Natural killer cell (primary cell): Measurements from ENCODE around the gene XIRP1. TPM values are rescaled to one million over a fixed set of nuclear protein-coding genes. Genes with fewer than 3 reads are reported as not detected.

Experiments used
- ATAC-seq, 3 donors: fragments of 150-1000 bp in 2 of 3; fragments of 200-7000 bp in 1 of 3; cut with Tn5 transposase; 1 replicate in 1 of 3; 2 replicates in 2 of 3; pipeline ENCODE4 v1.10.0; 2021; ENCODE audit warnings: mild to moderate bottlenecking in 2 of 3, moderate library complexity in 2 of 3
- DNase-seq, 2 donors: peaks; one replicate each; pipeline versions ENCODE4 v3.0.0 to v3.0.0-alpha.2; 2013 to 2021; ENCODE audit warnings: mixed read lengths in 1 of 2
- H3K27ac ChIP-seq: one replicate; pipeline ENCODE4 v1.5.1; 2013; ENCODE audit warnings: mild to moderate bottlenecking, low read length
- H3K27me3 ChIP-seq: one replicate; pipeline ENCODE4 v1.6.1; 2013; ENCODE audit warnings: low read length; ENCODE audit not compliant: control insufficient read depth, insufficient read depth
- H3K36me3 ChIP-seq: one replicate; pipeline ENCODE4 v1.6.1; 2013; ENCODE audit warnings: low read length; ENCODE audit not compliant: control insufficient read depth, insufficient read depth
- H3K4me1 ChIP-seq: one replicate; pipeline ENCODE4 v1.6.1; 2013; ENCODE audit warnings: low read length; ENCODE audit not compliant: control insufficient read depth, insufficient read depth
- H3K4me3 ChIP-seq: one replicate; pipeline ENCODE4 v1.5.1; 2013; ENCODE audit warnings: low read length
- H3K9me3 ChIP-seq: one replicate; pipeline ENCODE4 v1.6.1; 2013; ENCODE audit warnings: low read length; ENCODE audit not compliant: control insufficient read depth, insufficient read depth
- H3K27ac Mint-ChIP-seq, 2 donors: one replicate each; pipeline ENCODE4 v1.8.0; 2022; ENCODE audit warnings: mild to moderate bottlenecking in 2 of 2, mixed read lengths in 2 of 2, moderate library complexity in 1 of 2
- H3K27me3 Mint-ChIP-seq, 2 donors: one replicate each; pipeline ENCODE4 v1.8.0; 2022; ENCODE audit warnings: low read depth in 2 of 2, mixed read lengths in 2 of 2
- H3K36me3 Mint-ChIP-seq: one replicate; pipeline ENCODE4 v1.8.0; 2022; ENCODE audit warnings: mixed read lengths
- H3K4me1 Mint-ChIP-seq, 2 donors: one replicate each; pipeline ENCODE4 v1.8.0; 2022; ENCODE audit warnings: mixed read lengths in 2 of 2
- H3K4me3 Mint-ChIP-seq: one replicate; pipeline ENCODE4 v1.8.0; 2022; ENCODE audit warnings: mild to moderate bottlenecking, moderate library complexity, mixed read lengths
- H3K9me3 Mint-ChIP-seq, 2 donors: one replicate each; pipeline ENCODE4 v1.8.0; 2022; ENCODE audit warnings: mixed read lengths in 2 of 2
- CTCF ChIP-seq: fragments of 200-600 bp; IDR thresholded peaks from one replicate; pipeline ENCODE4 v1.8.0; 2022; ENCODE audit warnings: antibody characterized with exemption
- WGBS: methylation state at CpG from one replicate; pipeline ENCODE4 v1.1.7; 2013; ENCODE audit warnings: missing lambda C conversion rate; ENCODE audit not compliant: insufficient coverage; 5-methylcytosine and 5-hydroxymethylcytosine counted together
- intact Hi-C: fragments of 100-400 bp; cut with micrococcal nuclease; formaldehyde crosslinking; loops from one replicate; pipeline ENCODE4 v1.14.2; 2022
- total RNA-seq, 4 donors: library from RNA; stranded (reverse); fragments of 120-200 nt in 1 of 4; gene quantifications; one replicate each; pipeline versions ENCODE4 v1.2.3 to v1.2.4, GENCODE V29; 2013 to 2022

XIRP1 gene
- total RNA-seq, 3 donors from 2014 or later (not counting 1 experiment from before 2014, with no cell fraction given), result 0.14 to 0.40 (median 0.24) TPM

GRCh38 chr3:39169712-39170111, 22.7 kb downstream of the XIRP1 start:
- TF ChIP-seq CTCF, result no peak
- no peak overlapping the region for H3K27ac ChIP-seq
- no peaks in the 10 kb centered on the region for H3K9me3 Mint-ChIP-seq
- peaks cover 5 to 6% of the 10 kb centered on the region in 2 donors for H3K27me3 Mint-ChIP-seq
- H3K4me1 ChIP-seq, result no peaks in the 10 kb centered on the region
- WGBS, result no CpG with 5 or more reads among the region's 1 CpG
- no peaks in the 10 kb centered on the region for H3K9me3 ChIP-seq
- H3K27ac Mint-ChIP-seq, result no peak overlapping the region
- ATAC-seq (no peak), DNase-seq (no peak)
- intact Hi-C loops, result no loop called here
- no peak overlapping the region for H3K4me3 ChIP-seq
- H3K4me3 Mint-ChIP-seq, result no peak overlapping the region
- H3K36me3 Mint-ChIP-seq, result no peaks in the 10 kb centered on the region
- no peaks in the 10 kb centered on the region for H3K27me3 ChIP-seq
- no peaks in the 10 kb centered on the region for H3K36me3 ChIP-seq
- H3K4me1 Mint-ChIP-seq, result no peaks in the 10 kb centered on the region

GRCh38 chr3:39168156-39168780, 24.1 kb downstream of the XIRP1 start:
- Mint-ChIP-seq H3K27me3 (peaks cover 11 to 13% of the 10 kb centered on the region in 2 donors), H3K27ac (no peak overlapping the region), H3K4me3 (no peak overlapping the region), H3K9me3 (no peaks in the 10 kb centered on the region), H3K36me3 (no peaks in the 10 kb centered on the region), H3K4me1 (no peaks in the 10 kb centered on the region)
- Histone ChIP-seq H3K27me3 (no peaks in the 10 kb centered on the region), H3K4me3 (no peak overlapping the region), H3K27ac (no peak overlapping the region), H3K36me3 (no peaks in the 10 kb centered on the region), H3K4me1 (no peaks in the 10 kb centered on the region), H3K9me3 (no peaks in the 10 kb centered on the region)
- TF ChIP-seq CTCF, result no peak
- ATAC-seq (no peak), DNase-seq (no peak)
- intact Hi-C loops, result no loop called here
- WGBS, result 94% methylated on average over 5 of the region's 5 CpGs

- Histone ChIP-seq H3K4me1 (no peaks in the 10 kb centered on the region), H3K27ac (no peak overlapping the region), H3K4me3 (no peak overlapping the region), H3K36me3 (no peaks in the 10 kb centered on the region), H3K9me3 (no peaks in the 10 kb centered on the region), H3K27me3 (no peaks in the 10 kb centered on the region)
- Mint-ChIP-seq H3K27me3 (peaks cover 14 to 16% of the 10 kb centered on the region in 2 donors), H3K9me3 (no peaks in the 10 kb centered on the region), H3K36me3 (no peaks in the 10 kb centered on the region), H3K4me3 (no peak overlapping the region), H3K4me1 (no peaks in the 10 kb centered on the region), H3K27ac (no peak overlapping the region)
- DNase-seq (no peak), ATAC-seq (no peak)
- intact Hi-C loops, result no loop called here
- TF ChIP-seq CTCF, result no peak
- no CpG with 5 or more reads among the region's 1 CpG for WGBS
Observed at GRCh38 chr3:39166932-39167532, 25.4 kb downstream of the XIRP1 start.
